Prostate gland (tissue), 2 donors: ENCODE data around the gene GIMAP5.

Experiments
- POLR2A ChIP-seq: fragments of 450-650 bp; IDR thresholded peaks from one replicate; pipeline ENCODE4 v1.6.1; 2016; ENCODE audit warnings: antibody characterized with exemption, mild to moderate bottlenecking
- POLR2AphosphoS5 ChIP-seq: sonication (generic); formaldehyde crosslinking; IDR thresholded peaks from one replicate; pipeline ENCODE4 v1.6.1; 2017; ENCODE audit warnings: antibody characterized with exemption
- TF ChIP-seq, protein P1 (sequence below), 4 experiments: fragments of 200-600 bp in 2 of 4; fragments of 450-650 bp in 2 of 4; sonication (generic) in 2 of 4; IDR thresholded peaks; 1 replicate in 3 of 4; 2 replicates in 1 of 4; pipeline ENCODE4 v1.5.1; 2016 to 2019; ENCODE audit warnings: antibody characterized with exemption in 4 of 4, mild to moderate bottlenecking in 2 of 4, moderate library complexity in 2 of 4

DNA sequence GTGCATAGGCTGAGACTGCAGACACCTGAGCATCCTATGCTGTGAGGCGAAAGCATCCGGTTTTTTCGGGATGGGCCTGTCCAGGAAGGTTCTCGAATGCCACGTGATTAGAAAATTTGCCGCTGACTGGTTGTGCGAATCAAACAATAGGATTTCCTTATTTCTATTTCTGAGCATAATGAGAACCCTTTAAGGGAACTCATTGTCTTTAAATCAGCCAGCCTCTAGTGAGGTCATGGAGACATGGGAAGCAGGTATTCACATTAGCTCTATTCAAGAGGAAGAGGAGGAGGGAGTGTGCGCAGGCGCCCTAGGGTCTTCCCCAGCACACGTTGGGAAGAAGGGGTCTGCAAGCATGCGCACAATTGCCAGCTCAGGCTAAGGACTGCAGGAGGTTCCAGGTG lies 15.2 kb upstream of the GIMAP5 start:
- TF ChIP-seq, protein P1, sequence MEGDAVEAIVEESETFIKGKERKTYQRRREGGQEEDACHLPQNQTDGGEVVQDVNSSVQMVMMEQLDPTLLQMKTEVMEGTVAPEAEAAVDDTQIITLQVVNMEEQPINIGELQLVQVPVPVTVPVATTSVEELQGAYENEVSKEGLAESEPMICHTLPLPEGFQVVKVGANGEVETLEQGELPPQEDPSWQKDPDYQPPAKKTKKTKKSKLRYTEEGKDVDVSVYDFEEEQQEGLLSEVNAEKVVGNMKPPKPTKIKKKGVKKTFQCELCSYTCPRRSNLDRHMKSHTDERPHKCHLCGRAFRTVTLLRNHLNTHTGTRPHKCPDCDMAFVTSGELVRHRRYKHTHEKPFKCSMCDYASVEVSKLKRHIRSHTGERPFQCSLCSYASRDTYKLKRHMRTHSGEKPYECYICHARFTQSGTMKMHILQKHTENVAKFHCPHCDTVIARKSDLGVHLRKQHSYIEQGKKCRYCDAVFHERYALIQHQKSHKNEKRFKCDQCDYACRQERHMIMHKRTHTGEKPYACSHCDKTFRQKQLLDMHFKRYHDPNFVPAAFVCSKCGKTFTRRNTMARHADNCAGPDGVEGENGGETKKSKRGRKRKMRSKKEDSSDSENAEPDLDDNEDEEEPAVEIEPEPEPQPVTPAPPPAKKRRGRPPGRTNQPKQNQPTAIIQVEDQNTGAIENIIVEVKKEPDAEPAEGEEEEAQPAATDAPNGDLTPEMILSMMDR (IDR thresholded peaks at IDR 0.05), result no peak
- TF ChIP-seq POLR2A (no peak), POLR2AphosphoS5 (no peak)
